ENCODE results near the gene ELAVL4. TPM values are rescaled to one million over a fixed set of nuclear protein-coding genes. Genes with fewer than 3 reads are reported as not detected.

The ELAVL4 gene
- total RNA-seq, 6 donors from 2014 or later: 0.10 to 0.20 TPM; not detected in 4

DNA sequence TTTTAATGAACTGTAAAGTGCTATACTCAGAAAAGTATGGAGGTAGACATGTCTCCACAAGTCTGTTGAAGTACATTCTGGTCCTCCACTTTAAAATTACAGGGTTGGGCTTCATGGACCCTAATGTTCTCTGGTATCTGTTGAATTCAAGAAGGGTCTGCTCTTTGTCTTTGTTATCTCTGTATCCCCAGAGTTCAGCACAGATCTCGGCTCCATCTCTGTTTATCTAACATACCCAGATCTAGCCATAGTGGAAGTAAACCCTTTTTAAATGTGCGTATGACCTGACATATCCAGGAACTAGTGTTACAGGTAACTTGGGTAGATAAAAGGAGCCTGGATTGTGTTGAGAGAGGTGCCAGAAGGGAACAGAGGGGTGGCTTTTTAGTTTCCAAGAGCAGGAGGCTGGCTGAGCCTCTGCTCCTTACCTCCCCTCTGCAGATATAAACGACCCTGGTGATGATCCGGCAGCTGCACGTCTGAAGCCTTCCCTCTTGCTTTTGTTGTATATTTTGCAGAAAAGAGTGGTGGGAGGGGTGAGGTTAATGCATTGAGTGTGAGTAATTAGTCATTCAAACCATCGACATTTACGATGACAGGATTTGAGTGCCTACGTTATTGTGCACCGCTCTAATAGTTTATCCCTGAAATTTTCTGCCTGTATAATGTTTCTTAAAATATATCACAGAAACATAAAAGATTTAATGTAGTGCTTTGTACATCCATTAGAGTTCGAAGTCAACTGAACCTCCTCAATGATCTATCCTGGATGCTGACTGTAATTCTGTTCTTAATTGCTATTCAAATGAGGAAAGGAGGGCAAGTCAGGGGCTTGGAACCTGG, 30.8 kb downstream of the ELAVL4 start:
- no peak for DNase-seq
- H3K9me3 ChIP-seq: no peaks in the 10 kb centered on the region
- no peaks in the 10 kb centered on the region for H3K4me1 ChIP-seq
- no peak for ATAC-seq (ENCODE audit: low FRiP score in 2 of 2)
- WGBS, 2 donors: 68 to 69% methylated on average over 10 of the region's 10 CpGs
- H3K27ac ChIP-seq: no peak overlapping the region
- TF ChIP-seq POLR2A (IDR thresholded peaks at IDR 0.05): no peak
- no peak for TF ChIP-seq EP300 (IDR thresholded peaks at IDR 0.05)
- no peak for TF ChIP-seq POLR2AphosphoS5 (IDR thresholded peaks at IDR 0.05)
- TF ChIP-seq CTCF (IDR thresholded peaks at IDR 0.05): no peak
- no peak overlapping the region for H3K4me3 ChIP-seq
- H3K36me3 ChIP-seq: no peaks in the 10 kb centered on the region
- H3K27me3 ChIP-seq: no peaks in the 10 kb centered on the region

DNA sequence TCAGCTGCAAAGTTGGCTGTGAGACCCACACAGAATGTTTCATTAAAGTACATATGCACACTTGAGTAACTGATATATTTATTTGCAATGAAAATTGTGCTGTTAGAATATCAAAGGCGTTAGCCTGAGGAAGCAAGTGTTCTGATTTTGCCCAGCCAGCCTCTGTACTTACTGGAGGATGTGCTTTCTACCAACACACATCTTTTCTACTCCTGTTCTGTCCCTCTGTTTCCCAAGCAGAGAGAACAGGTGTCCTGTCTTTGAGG, 31.4 kb downstream of the ELAVL4 start:
- Histone ChIP-seq H3K27ac (no peak overlapping the region), H3K9me3 (no peaks in the 10 kb centered on the region), H3K27me3 (no peaks in the 10 kb centered on the region), H3K36me3 (no peaks in the 10 kb centered on the region), H3K4me1 (no peaks in the 10 kb centered on the region), H3K4me3 (no peak overlapping the region)
- TF ChIP-seq CTCF (IDR thresholded peaks at IDR 0.05) (no peak), POLR2A (IDR thresholded peaks at IDR 0.05) (no peak), EP300 (IDR thresholded peaks at IDR 0.05) (no peak), POLR2AphosphoS5 (IDR thresholded peaks at IDR 0.05) (no peak)
- no peak for DNase-seq
- ATAC-seq (ENCODE audit: low FRiP score in 2 of 2): no peak
- 74 to 82% methylated on average over 1 of the region's 1 CpG for WGBS, 2 donors

DNA sequence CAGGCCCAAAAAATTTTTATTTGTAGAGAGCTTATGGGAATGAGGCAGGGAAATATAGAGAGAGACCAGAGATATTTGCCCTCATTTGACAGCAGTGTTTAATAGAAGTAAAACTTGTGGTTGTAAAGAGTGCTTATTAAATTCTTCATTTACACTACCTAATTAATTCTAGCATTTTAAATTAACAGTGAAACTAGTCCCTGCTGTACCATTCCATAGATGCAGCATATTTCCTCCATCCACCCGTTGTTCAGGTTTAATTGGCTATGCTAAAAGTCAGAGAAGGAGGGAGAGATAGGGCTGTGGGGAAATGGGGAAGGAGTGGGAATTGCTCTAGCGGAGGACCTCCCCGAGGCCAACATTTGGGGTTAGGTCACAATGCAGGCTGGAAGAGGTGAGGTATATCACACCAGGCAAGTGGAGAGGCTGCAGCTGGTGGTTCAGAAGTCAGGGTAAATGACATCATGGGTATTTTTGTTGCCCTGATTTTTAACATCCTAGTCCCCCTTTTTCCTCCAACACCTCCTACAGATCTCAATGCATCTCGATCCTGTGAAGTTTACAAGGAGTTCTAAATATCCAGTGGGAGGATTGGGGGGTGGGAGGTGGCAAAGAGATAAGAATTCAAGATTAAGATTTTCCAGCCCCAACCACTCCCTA, 38.6 kb downstream of the ELAVL4 start:
- no peaks in the 10 kb centered on the region for H3K9me3 ChIP-seq
- H3K36me3 ChIP-seq: no peaks in the 10 kb centered on the region
- 69 to 70% methylated on average over 4 of the region's 4 CpGs for WGBS, 2 donors
- no peak overlapping the region for H3K27ac ChIP-seq
- ATAC-seq (ENCODE audit: low FRiP score in 2 of 2) (no peak), DNase-seq (no peak)
- no peak overlapping the region for H3K4me3 ChIP-seq
- H3K4me1 ChIP-seq: no peaks in the 10 kb centered on the region
- no peak for TF ChIP-seq EP300 (IDR thresholded peaks at IDR 0.05)
- no peak for TF ChIP-seq POLR2A (IDR thresholded peaks at IDR 0.05)
- TF ChIP-seq CTCF (IDR thresholded peaks at IDR 0.05): no peak
- no peak for TF ChIP-seq POLR2AphosphoS5 (IDR thresholded peaks at IDR 0.05)
- H3K27me3 ChIP-seq: no peaks in the 10 kb centered on the region

- H3K4me1 ChIP-seq: no peaks in the 10 kb centered on the region
- H3K9me3 ChIP-seq: no peaks in the 10 kb centered on the region
- no peaks in the 10 kb centered on the region for H3K36me3 ChIP-seq
- H3K27me3 ChIP-seq: no peaks in the 10 kb centered on the region
- no peak for DNase-seq
- ATAC-seq (ENCODE audit: low FRiP score in 2 of 2): no peak
- no peak overlapping the region for H3K4me3 ChIP-seq
- no peak for TF ChIP-seq POLR2AphosphoS5 (IDR thresholded peaks at IDR 0.05)
- TF ChIP-seq POLR2A (IDR thresholded peaks at IDR 0.05): no peak
- no peak for TF ChIP-seq EP300 (IDR thresholded peaks at IDR 0.05)
- no peak for TF ChIP-seq CTCF (IDR thresholded peaks at IDR 0.05)
- H3K27ac ChIP-seq: no peak overlapping the region
- 73 to 100% methylated on average over 1 of the region's 1 CpG for WGBS, 2 donors
Measured at GRCh38 chr1:50148142-50148923, 39.6 kb downstream of the ELAVL4 start.

Data from upper lobe of left lung (tissue), 6 donors.